Activated T-helper 17 cell treated with anti-CD3 and anti-CD28 coated beads, Interleukin-2, amount 50 U/mL, for 72 hours (primary cell): ENCODE data around the gene TLCD3A. TPM values are rescaled to one million over a fixed set of nuclear protein-coding genes. Genes with fewer than 3 reads are reported as not detected.
A peak's percentile ranks its signal among the peaks of the same experiment; 100 is the strongest.
"Not testable (repeated sequence)": the region's sequence is repeated elsewhere in the genome, so short reads cannot be mapped to it uniquely, and the experiment has no call there.

Source experiments
- ATAC-seq: fragments of 150-1000 bp; cut with Tn5 transposase; replicated peaks from 2 replicates; pipeline ENCODE4 v1.10.0; 2021; ENCODE audit warnings: mild to moderate bottlenecking, moderate library complexity
- H3K27ac Mint-ChIP-seq: one replicate; pipeline ENCODE4 v1.8.0; 2022; ENCODE audit warnings: mixed read lengths
- H3K27me3 Mint-ChIP-seq: one replicate; pipeline ENCODE4 v1.8.0; 2022; ENCODE audit warnings: mixed read lengths
- H3K36me3 Mint-ChIP-seq: one replicate; pipeline ENCODE4 v1.8.0; 2022; ENCODE audit warnings: low read depth, mild to moderate bottlenecking, mixed read lengths
- H3K4me1 Mint-ChIP-seq: one replicate; pipeline ENCODE4 v1.8.0; 2022; ENCODE audit warnings: mixed read lengths
- H3K4me3 Mint-ChIP-seq: one replicate; pipeline ENCODE4 v1.8.0; 2022; ENCODE audit warnings: mild to moderate bottlenecking, mixed read lengths
- H3K9me3 Mint-ChIP-seq: one replicate; pipeline ENCODE4 v1.8.0; 2022; ENCODE audit warnings: mixed read lengths
- total RNA-seq, 2 donors: library from RNA; stranded (reverse); gene quantifications; one replicate each; pipeline ENCODE4 v1.2.3, GENCODE V29; 2022

Gene TLCD3A
- total RNA-seq: 10 to 100 TPM; 15.0 to 22.0 TPM

DNA sequence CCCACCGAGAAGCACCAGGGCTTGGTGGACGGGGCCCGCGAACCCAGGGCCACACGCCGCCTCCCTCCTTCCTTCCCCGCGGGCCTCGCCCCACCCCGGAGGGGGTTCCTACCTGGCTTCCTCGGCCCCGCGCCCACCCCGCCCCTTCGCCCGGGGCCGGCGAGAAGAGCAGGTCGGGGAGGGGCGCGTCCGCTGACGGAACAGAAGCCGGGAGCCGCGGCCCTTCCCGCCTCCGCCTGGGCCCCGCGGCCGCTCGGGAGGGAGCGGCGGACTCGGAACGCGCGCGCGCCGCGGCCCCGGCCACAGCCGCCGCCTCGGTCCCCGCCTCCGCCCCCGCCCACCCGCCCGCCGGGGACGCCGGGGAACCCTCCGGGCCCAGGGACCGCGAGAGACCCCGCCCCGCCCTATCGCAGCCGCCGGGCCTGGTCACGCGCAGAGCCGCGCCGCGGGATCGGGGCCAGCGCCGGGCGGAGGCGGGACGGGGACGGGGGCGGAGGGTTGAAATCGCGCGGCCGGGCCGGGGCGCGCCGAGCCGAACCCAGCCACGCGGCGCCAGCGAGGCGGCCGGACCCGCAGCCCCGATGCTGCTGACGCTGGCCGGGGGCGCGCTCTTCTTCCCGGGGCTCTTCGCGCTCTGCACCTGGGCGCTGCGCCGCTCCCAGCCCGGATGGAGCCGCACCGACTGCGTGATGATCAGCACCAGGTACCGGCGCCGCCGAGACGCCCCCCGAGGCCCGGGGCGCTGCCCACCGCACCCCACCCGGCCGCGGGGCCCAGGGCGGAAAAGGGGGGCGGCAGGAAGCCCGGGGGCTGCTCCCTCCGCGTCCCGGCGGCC is at the start of gene TLCD3A:
Gene TLCD3A (plus strand): TSS at position 530 of the 835 bp plus-strand sequence. CDS start 52 bp downstream, at position 582.
- Mint-ChIP-seq H3K27ac (peak within 1 kb of the TSS; percentile 91), H3K36me3 (peaks cover 46% of the 10 kb centered on the region), H3K4me1 (peaks cover 8% of the 10 kb centered on the region), H3K4me3 (peak within 1 kb of the TSS; percentile 93), H3K9me3 (no peaks in the 10 kb centered on the region), H3K27me3 (no peaks in the 10 kb centered on the region)
- peak; percentile 66 for ATAC-seq

DNA sequence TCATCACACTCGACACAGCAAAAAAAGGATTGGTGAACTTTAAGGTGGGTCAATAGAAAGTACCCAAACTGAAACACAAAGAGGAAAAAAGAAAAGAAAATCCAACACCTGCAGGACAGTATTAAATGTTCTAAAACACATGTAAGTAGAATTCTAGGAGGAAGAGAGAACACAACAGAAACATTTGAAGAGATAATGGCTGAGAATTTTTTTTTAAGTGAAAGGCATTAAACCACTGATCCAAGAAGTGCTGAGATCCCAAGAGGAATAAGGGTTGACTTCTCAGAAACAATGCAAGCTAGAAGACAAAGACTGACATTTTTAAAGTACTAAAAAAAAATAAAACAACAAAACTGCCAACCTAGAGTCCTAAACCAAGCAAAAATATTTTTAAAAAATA is 49.4 kb upstream of the TLCD3A start:
- H3K9me3 Mint-ChIP-seq: no peaks in the 10 kb centered on the region
- H3K4me1 Mint-ChIP-seq: peaks cover 13% of the 10 kb centered on the region
- no peaks in the 10 kb centered on the region for H3K27me3 Mint-ChIP-seq
- ATAC-seq: no peak
- peaks cover 58% of the 10 kb centered on the region for H3K36me3 Mint-ChIP-seq
- no peak overlapping the region for H3K4me3 Mint-ChIP-seq
- H3K27ac Mint-ChIP-seq: no peak overlapping the region

DNA sequence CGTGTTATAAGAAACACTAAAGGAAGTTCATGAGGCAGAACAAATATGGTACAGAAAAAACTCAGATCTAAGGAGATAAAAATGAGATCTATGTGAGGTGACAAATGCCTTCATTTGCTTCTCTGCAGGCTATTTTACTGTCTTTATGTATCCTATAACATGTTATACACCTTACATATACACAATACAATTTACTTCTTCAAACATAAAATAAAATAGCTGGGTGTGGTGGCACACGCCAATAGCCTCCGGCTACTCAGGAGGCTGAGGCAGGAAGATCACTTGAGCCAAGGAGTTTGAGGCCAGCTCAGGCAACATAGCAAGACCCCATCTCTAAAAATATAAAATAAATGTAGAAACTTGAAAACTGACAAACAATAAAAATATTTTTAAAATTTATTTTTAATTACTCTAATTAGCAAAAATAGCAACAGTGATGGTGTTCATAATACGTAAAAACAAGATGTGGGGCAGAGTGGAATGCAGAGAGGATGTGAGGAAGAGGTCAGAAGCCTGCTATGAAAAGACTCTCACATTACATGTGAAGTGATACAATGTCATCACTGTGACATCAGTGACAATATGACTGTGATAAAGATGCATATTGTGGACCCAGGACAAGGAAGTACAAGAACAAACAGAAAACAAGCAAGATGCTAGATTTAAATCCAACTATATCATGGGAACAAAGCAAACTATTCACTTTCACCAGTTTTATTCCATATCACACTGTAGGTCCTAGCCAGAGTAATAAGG is 48.7 kb upstream of the TLCD3A start:
- H3K27me3 Mint-ChIP-seq: no peaks in the 10 kb centered on the region
- no peaks in the 10 kb centered on the region for H3K9me3 Mint-ChIP-seq
- H3K36me3 Mint-ChIP-seq: peaks cover 65% of the 10 kb centered on the region
- peak; percentile 46 for ATAC-seq
- peaks cover 13% of the 10 kb centered on the region for H3K4me1 Mint-ChIP-seq
- H3K27ac Mint-ChIP-seq: no peak overlapping the region
- no peak overlapping the region for H3K4me3 Mint-ChIP-seq

DNA sequence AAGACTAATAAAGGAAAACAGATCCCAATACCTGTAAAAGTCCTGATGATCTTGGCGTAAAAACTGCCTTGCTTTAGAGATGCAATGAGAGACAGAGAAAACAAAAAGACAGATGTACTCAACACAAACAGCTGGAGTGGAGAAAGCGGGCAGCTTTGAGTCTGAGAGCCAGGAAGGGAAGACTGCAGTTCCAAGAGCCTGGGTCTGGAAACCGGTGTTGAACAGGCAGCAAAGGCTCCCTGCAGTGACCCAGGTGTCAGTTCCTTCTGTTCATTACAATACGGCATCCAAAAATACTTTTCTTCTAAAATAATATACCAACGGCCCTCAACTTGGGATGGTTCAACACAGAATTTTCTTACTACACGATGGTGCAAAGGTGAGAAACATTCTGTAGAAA is 47.4 kb upstream of the TLCD3A start:
- Mint-ChIP-seq H3K27ac (no peak overlapping the region), H3K4me1 (peaks cover 13% of the 10 kb centered on the region), H3K36me3 (peaks cover 78% of the 10 kb centered on the region), H3K9me3 (no peaks in the 10 kb centered on the region), H3K27me3 (no peaks in the 10 kb centered on the region), H3K4me3 (no peak overlapping the region)
- no peak for ATAC-seq

DNA sequence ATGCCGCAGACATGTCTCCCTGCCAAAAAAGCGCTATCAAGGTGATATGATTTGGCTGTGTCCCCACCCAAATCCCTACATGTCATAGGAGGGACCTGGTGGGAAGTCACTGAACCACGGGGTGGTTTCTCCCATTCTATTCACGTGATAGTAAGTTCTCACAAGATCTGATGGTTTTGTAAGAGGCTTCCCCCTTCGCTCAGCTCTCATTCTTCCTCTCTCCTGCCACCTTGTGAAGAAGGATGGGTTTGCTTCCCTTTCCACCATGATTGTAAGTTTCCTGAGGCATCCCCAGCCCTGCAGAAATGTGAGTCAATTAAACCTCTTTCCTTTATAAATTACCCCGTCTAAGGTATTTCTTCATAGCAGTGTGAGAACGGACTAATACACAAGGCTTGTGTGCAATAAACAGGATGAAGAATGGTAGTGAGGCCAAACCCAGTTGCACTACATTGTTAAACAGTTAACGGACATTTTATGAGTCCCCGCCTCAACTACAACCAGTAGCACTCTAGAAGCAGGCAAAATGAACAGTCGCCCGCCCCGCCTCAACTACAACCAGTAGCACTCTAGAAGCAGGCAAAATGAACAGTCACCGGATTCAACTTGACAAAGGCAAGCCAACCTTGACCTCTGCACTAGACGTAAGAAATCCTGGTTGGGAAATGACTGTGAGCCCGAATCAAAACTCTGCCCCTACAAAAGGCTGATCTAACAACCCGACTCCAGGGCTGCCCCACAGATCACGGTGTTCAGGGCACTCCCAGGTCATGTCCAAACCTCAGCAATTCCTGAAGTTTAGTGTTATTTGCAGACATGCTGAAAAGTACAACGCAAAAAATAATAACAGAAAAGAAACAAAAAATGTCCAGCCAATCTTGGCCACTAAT is 44.1 kb upstream of the TLCD3A start:
- peaks cover 91% of the 10 kb centered on the region for H3K36me3 Mint-ChIP-seq
- H3K4me1 Mint-ChIP-seq: no peaks in the 10 kb centered on the region
- ATAC-seq: no peak
- no peaks in the 10 kb centered on the region for H3K27me3 Mint-ChIP-seq
- no peak overlapping the region for H3K4me3 Mint-ChIP-seq
- no peaks in the 10 kb centered on the region for H3K9me3 Mint-ChIP-seq
- no peak overlapping the region for H3K27ac Mint-ChIP-seq

DNA sequence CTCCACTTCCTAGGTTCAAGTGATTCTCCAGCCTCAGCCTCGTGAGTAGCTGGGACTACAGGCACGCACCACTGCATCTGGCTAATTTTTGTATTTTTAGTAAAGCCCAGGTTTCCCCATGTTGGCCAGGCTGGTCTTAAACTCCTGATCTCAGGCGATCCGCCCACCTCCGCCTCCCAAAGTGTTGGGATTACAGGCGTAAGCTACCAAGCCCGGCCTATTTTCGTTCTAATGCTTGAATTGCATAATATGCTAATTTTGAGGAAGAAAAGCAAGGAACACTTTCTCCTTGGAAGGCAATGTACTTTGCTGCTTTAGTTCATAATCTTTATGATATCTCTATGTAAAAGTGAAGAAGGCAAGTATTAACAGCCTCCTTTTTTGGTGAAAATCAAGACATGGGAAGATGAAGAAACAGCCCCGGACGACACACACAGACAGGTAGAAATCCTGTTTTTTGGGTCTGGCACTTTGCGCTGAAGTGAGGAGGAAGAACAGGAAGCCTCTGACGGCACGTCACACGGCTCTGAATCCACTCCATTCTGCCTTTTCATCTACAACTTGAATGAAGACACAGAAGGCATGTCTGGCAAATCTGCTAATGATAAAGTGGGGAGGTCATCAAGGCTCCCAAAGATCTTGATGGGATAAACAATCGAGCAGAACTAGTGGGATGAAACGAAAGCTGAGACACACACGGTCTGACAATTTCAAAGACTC is 42.7 kb upstream of the TLCD3A start:
- ATAC-seq: no peak
- Mint-ChIP-seq H3K9me3 (no peaks in the 10 kb centered on the region), H3K36me3 (peaks cover 95% of the 10 kb centered on the region), H3K27me3 (no peaks in the 10 kb centered on the region), H3K4me1 (no peaks in the 10 kb centered on the region), H3K4me3 (no peak overlapping the region), H3K27ac (no peak overlapping the region)

DNA sequence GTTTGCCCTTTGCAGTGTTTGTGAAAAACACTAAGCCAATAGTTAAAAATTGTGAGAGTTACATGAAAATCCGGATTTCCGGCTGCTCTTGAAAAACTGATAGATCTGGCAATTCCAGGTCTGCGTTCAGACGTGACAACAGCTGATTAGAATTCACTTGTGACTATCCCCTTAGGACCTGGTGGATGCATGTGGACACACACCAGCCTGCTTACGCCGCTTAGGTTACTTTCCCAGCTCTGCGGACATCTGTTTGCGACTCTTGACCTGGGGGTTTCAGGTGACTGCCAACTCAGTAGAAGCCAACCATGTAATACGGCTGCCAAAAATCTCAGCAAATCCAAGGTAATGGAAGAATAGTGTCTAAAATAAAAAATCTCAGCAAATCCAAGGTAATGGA is 42.0 kb upstream of the TLCD3A start:
- Mint-ChIP-seq H3K4me1 (no peaks in the 10 kb centered on the region), H3K36me3 (peaks cover 95% of the 10 kb centered on the region), H3K4me3 (no peak overlapping the region), H3K27me3 (no peaks in the 10 kb centered on the region), H3K9me3 (no peaks in the 10 kb centered on the region), H3K27ac (peak overlapping the region; percentile 23)
- ATAC-seq: no peak

DNA sequence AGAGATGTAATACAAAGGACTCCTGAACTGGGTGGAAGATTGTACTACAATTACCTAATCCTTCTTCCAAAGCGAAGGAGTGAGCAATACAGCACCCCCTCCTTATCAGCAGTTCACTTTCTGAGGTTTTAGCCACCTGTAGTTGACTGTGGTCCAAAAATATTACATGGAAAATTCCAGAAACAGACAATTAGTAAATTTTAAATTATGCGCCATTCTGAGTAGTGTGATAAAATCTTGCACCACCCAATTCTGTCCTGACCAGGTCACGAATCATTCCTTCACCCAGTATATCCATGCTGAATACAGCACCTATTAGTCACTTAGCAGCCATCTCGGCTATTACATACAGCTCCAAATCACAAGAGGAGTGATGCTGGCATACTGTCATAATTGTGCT is 41.0 kb upstream of the TLCD3A start:
- no peaks in the 10 kb centered on the region for H3K9me3 Mint-ChIP-seq
- no peak for ATAC-seq
- H3K36me3 Mint-ChIP-seq: peaks cover 96% of the 10 kb centered on the region
- H3K27me3 Mint-ChIP-seq: no peaks in the 10 kb centered on the region
- H3K4me1 Mint-ChIP-seq: no peaks in the 10 kb centered on the region
- H3K27ac Mint-ChIP-seq: no peak overlapping the region
- H3K4me3 Mint-ChIP-seq: no peak overlapping the region

DNA sequence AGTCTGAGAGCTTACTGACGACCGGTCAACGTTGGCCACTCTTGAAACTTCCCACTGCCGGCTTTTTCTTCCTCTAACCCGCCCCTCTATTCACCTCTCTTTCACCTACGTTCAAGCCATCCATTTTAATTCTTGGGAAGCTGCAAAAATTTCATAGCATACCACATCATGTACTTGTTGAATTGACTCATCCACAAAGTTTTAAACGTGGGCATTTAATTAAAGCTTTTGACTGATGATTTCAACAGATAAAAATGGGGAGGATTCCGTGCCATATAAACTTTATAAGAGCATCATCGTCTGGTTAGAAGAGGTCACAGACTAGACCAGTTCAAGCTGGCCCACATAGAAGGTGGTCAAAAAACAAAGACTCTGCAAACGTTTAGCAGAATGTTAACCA is 40.3 kb upstream of the TLCD3A start:
- no peaks in the 10 kb centered on the region for H3K4me1 Mint-ChIP-seq
- H3K4me3 Mint-ChIP-seq: no peak overlapping the region
- no peaks in the 10 kb centered on the region for H3K27me3 Mint-ChIP-seq
- no peaks in the 10 kb centered on the region for H3K9me3 Mint-ChIP-seq
- peak overlapping the region; percentile 41 for H3K27ac Mint-ChIP-seq
- peaks cover 96% of the 10 kb centered on the region for H3K36me3 Mint-ChIP-seq
- ATAC-seq: no peak

DNA sequence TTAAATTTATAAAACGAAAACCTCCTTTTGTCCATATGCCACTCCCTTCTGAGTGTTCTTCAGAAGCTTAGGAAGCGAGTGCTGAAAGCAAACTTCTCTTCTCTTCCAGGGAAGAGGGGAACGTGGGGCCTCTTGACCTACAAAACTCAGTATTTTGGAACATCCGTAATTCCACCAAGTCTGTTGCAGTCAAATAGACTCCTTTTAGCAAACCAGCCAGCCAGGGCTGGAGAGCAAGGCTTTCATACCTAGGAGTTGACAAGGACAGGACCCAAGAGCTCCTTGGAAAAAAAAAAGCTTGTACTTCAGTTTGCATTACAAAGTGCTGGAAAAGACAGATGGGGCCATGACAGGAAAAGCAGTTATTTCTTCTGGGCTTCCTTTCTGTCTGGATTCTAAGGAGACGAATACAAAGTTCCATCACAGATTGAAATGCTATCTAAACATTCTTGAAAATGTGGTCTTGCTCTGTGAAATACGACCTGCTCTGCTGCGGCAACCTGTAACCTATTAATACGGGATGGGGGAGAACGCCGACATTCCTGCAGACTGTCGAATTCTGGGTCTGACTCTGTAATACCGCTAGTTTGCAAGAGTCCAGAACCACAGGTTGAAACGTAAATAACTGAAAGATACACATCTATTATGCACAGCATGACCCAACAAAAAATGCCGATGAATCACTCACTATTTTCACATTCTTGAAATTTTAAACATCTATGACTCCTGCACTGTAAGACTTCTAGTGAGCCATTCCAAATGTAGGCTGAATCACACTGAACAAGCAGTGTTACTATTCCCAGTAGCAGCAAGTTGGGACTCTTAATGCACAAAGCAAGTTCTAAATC is 38.4 kb upstream of the TLCD3A start:
- Mint-ChIP-seq H3K4me1 (no peaks in the 10 kb centered on the region), H3K27ac (no peak overlapping the region), H3K27me3 (no peaks in the 10 kb centered on the region), H3K36me3 (peaks cover 95% of the 10 kb centered on the region), H3K4me3 (no peak overlapping the region), H3K9me3 (no peaks in the 10 kb centered on the region)
- ATAC-seq: no peak

DNA sequence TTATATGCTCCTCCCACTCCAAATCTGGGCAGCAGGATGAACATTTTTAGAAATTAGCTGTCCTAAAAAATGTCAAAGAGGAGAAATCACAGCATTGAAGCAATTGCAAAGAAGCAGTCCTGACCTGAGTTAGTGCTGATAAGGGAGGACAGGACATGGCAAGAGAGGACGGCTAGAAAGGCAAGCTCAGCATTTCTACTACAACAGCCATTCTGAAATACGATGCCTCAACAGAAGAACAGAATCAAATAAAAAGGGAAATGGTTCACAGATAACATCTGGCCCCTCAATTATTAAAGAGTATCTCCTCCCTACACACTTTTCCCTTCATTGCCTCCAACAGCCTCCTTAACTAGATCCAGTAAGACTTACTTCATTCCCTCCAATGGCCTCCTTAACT is 36.0 kb upstream of the TLCD3A start:
- no peaks in the 10 kb centered on the region for H3K27me3 Mint-ChIP-seq
- H3K4me3 Mint-ChIP-seq: no peak overlapping the region
- no peak for ATAC-seq
- no peaks in the 10 kb centered on the region for H3K4me1 Mint-ChIP-seq
- H3K36me3 Mint-ChIP-seq: peaks cover 80% of the 10 kb centered on the region
- no peak overlapping the region for H3K27ac Mint-ChIP-seq
- H3K9me3 Mint-ChIP-seq: no peaks in the 10 kb centered on the region

DNA sequence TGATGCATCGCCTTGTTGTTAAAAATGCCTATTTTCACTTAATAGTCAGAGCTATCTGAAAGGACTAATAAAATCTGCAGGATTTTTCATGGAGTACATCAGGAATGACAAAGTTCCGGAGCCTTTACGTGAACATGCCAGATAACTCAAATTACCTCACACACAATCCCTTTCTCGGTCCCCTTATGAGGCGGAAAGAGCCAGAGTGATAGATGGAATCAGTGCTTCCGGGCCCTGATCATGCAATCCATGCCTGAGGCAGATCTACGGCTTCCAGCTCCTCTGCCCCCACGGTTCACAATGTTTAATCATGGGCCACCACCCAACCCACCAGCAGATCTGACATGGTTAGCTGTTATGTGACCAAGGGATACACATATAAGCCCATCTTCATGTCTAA is 34.7 kb upstream of the TLCD3A start:
- Mint-ChIP-seq H3K27me3 (no peaks in the 10 kb centered on the region), H3K4me3 (no peak overlapping the region), H3K27ac (no peak overlapping the region), H3K4me1 (no peaks in the 10 kb centered on the region), H3K9me3 (no peaks in the 10 kb centered on the region), H3K36me3 (peaks cover 67% of the 10 kb centered on the region)
- no peak for ATAC-seq

DNA sequence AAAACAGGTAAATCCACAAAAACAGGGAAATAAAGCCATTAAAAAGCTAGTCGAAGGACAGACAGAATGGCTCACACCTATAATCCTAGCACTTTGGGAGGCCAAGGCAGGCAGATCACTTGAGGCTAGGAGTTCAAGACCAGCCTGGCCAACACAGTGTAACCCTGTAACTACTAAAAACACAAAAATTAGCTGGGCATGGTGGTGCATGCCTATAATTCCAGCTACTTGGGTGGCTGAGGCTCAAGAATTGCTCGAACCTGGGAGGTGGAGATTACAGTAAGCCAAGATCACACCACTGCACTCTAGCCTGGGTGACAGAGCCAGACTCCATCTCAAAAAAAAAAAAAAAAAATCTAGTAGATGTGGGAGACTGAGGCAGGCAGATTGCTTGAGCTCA is 34.3 kb upstream of the TLCD3A start:
- not testable (repeated sequence) for H3K4me3 Mint-ChIP-seq, H3K27ac Mint-ChIP-seq, ATAC-seq, H3K9me3 Mint-ChIP-seq, H3K4me1 Mint-ChIP-seq, H3K27me3 Mint-ChIP-seq
- H3K36me3 Mint-ChIP-seq: peaks cover 63% of the 10 kb centered on the region
